HCEC 1CT (cell line): ENCODE results near the gene EXO1.

Source experiments
- DNase-seq: peaks from one replicate; pipeline ENCODE4 v3.0.0-alpha.2; 2017

EXO1 gene

DNA sequence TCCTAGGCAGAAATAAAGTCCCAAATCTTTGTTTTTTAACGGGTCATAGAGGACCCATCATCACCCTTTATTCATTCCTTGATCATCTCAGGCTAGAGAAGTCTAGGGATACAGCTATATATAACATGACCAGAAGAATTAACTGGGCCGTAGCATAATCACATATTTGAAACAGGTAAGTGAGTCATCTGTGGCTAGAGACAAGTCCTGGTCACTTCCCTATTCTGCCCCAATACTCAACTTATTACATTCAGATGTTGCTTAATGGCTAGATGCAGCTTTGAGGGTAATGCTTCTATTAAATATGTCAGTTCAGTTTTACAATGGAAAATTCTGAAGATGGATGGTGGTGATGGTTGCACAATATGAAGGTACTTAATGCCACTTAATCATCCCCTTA, 47.0 kb downstream of the EXO1 start:
- no peak for DNase-seq

DNA sequence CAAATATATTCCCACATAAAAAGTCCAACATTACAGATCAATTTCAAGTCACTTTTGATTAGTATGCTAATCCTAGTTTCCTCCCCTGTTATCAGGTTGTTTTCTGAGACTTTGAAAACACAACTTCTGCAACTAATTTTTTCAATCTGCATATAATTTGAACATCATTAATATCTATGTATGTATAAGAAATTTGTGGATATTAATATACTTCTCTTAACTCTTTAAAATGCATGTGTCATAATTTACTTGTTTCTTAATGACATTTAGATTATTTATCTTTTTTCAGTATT, 48.6 kb downstream of the EXO1 start:
- DNase-seq = no peak

DNA sequence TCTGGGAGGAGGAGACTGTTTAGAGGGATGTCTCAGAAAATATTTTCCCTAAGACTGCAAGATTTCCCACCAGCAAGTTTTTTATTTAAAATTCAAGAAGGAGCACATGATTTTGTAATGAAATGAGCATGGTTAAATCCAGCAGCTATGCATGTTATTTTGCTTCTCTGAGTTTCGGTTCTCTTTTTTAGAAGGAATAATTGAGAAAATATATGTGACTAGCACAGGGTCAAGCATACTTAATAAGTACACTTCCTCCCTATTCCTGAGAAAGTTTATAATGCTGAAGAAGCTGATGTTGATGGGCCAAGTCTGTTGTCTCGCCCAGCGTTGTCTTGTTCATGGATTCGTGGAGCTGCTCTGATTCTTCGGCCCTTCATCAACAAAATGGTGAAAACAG, 51.2 kb downstream of the EXO1 start:
- no peak for DNase-seq

DNA sequence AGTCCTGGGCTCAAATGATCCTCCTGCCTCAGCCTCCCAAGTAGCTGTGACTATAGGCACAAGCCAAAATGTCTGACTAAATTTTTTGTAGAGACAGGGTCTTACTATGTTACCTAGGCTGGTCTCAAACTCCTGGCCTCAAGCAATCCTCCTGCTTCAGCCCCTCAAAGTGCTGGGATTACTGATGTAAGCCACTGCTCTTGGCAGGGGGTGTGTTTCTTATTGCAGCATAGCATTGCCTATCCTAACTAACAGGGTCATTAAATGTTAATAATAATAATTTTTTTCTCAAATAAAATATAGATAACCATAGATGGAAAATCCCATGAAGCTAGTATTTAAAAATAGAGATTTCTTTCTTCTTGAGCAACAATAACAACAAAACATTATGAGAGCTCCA, 52.4 kb downstream of the EXO1 start:
- no peak for DNase-seq

DNA sequence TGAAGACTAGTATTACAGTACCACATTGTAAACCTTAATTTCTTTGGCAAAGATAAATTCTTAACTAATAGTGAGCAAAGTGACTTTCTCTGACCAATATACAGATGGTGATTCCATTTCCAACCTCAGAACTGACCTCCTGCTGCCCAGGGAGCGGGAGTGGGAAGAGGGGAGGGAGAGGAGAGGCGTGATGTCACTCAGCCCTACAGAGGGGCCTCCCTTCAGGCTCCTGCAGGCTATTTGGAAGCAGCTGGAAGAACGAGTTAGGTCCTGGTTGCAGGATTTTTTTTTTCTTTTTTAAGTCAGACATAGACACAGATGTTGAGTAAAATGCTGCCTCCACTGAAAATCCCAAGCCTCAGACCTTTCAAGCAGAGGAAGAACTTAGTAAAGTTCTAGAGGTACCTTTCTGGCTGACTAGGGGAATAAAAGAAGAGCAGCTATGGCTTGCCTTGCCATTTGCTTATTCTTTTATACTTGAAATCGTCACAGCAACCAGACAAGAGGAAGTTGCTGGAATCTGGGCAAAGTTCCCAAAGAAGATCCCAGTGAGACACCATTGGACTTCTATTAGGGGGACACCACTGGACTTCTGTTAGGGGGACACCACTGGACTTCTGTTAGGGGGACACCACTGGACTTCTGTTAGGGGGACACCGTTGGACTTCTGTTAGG, 54.5 kb downstream of the EXO1 start:
- DNase-seq = no peak

DNA sequence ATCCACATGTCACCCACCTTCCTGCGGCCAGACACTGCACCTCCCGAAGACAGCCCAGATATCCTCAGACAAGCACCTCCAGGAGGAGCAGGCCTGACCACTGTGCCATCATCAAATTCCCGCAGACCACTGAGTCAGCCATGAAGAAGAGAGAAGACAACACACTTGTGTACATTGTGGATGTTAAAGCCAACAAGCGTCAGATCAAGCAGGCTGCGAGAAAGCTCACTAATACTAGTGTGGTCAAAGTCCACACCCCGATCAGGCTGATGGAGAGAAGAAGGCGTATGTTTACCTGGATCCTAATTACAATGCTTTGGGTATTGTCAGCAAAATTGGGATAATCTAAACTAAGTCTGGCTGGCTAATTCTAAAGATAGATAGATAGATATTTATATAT, 68.2 kb downstream of the EXO1 start:
- no peak for DNase-seq

DNA sequence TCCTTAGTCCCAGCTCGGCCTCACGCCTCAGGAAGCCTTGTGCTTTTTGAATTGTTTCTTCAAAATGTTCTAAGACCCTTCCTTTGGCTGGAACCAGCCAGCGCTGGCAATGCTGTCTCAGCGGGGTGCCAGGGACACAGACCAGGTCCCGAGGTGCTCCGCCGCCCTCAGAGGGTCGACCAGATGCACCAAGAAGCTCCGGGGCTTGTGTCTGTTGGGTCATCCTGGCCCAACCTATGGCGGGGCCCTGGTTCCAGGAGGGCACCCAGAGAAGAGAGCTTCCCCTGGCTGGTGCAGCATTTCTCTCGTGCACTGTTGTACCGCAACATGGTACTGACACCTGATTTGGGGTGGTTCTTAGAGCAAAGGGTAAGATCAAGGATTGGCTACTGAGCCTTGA, 69.5 kb downstream of the EXO1 start:
- DNase-seq = no peak

DNA sequence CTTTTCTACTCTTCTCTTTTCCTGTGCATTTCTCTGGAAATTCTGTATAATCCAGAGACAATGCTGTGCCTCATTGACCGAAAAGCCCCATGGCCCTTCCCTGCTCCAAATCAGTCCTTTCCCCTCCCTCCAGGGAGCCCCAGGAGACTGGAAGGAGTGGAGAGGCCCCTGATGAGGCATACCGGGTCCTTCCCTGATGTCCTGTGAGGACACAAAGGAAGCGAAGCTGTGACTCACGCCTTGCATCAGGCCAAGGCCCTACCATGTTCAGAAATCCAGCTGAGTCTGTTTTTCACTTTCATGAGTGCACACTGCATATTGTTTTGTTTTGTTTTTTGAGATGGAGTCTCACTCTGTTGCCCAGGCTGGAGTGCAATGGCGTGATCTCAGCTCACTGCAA, 70.9 kb downstream of the EXO1 start:
- DNase-seq = peak; percentile 73

DNA sequence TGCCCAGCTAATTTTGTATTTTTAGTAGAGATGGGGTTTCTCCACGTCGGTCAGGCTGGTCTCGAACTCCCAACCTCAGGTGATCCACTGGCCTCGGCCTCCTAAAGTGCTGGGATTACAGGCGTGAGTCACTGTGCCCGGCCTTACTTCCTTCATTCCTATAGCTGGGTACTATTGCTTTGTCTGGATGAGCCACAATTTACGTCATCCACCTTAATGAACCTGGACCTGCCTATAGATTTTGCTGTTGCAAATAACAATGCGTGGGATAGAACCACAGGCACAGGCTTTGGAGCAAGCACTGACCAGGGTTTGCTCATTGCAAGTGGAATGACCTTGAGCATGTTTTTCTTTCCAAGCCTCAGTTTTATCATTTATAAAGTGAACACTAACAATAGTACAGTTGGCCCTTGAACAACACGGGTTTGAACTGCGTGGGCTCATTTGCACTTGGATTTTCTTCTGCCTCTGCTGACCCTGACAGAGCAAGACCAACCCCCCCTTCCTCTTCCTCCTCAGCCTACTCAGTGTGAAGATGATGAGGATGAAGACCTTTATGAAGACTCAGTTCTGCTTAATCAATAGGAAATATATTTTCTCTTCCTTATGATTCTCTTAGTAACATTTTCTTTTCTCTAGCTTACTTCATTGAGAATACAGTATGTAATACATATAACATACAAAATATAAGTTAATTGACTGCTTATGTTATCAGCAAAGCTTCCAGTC, 76.2 kb downstream of the EXO1 start:
- DNase-seq = no peak

DNA sequence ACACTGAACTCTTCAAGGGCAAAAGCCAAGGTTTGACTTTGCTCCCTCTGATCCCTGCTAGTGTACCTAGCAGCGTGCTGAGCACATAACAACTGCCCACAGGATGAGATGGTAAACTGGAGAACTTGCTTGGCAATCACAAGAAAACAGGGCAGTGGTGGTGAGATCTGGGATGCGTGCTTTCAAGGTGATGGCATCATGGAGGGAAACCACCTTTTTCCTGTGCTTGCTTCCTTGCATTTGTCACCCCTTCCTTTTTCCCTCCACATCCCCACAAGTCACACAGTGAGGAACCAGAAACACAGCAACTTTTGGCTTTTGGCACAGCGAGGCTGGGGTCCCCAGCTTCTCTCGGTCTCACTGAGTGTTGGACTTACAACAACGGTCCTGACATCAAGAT, 78.1 kb downstream of the EXO1 start:
- DNase-seq = no peak

DNA sequence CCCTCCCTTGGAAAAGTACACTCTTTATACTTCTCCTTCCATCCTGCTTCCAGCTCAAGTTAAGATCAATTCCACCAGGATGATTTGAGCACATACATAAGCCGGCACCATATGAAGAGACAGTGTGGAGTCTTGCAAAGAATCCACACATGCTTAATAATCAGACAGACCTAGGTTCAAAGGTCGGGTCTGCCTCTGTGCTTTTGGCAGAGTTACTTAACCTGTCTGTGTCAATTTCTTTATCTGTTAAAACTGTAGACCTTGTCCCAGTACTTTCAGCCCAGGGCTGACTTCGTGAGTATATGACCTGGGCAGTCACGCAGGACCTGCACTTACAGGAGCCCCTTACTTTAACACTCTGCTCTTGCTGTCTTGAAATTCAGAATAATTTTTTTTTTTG, 79.3 kb downstream of the EXO1 start:
- no peak for DNase-seq

DNA sequence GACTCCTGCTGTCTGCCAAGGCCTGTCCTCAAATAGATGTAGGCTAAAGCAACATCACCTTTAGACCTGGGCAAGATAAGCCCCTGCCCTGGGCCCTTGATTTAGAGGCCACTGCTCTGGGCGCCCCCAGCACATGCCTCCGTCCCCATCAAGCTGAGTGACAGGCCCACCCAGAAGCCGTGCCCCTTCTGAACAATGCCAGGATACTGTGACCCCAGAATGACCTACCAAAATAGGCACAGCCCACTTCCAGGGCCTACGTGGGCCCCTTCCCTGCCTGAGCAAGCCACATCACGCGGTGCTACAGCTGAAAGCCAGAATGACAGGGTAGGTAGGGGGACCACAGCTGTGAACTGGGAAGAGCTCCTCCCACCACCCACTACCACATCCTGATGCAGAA, 84.8 kb downstream of the EXO1 start:
- no peak for DNase-seq

DNA sequence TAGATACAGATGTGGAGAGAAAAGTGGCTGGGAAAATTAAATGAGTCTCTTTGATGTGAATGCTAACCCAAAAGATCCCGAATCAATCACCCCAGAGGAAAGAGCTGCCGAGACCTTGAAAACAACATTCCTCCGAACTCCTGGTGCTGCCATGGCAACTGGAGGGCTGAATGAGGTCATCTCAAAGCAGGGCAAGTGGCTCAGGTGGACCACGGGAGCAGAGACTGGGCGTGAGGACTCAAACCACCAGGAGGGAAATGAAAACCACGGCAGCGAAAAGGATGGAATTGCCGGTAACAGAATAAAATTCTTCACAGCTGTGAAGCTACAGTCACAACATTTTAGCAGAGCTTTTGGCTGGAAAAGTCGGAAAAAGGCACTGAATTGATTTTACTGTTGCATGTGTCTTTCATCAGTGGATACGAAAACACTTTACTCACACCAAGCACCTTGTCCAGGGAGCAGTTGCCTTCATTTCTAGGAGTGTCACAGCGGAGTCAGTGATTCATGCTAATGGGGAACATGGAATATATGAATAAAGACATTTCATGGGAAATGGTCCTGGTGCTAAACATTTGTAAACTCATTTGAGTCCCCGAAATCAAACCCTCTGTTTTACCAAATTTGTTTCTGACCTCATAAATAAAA, 86.3 kb downstream of the EXO1 start:
- no peak for DNase-seq

DNA sequence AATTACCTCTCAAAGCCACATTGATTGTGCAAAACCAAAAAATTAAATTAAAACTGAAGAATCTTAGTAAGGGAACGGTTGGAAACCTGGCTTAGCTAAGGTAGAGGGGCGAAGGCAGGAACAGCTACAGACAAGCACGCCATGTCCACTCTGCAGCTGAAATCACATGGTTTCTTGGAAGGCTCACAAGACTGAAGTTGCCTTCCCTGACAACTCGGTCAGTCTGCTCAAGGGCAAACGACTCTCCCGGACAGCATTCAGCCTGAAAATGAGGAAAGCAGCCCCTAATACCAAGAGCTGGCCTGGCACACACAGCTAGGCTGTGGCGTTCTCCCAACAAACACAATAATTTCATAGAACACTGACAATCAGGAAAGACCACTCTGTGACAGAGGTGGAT, 86.9 kb downstream of the EXO1 start:
- no peak for DNase-seq
